MCF 10A (cell line): ENCODE results near the gene GALNT10. TPM values are rescaled to one million over a fixed set of nuclear protein-coding genes. Genes with fewer than 3 reads are reported as not detected.
A peak's percentile ranks its signal among the peaks of the same experiment; 100 is the strongest.

Source experiments
- BruUV-seq: library from RNA; stranded (reverse); fragments of 400-500 nt; replicated peaks from 2 replicates; lab custom pipeline; 2021; lab: Mats Ljungman, UMichigan
- CTCF ChIA-PET: fragments of 300-600 bp; sonication (Branson Sonifier 250); formaldehyde crosslinking; extraction: SDS; loops from one replicate; lab custom pipeline; 2021; ENCODE audit warnings: antibody characterized with exemption, inconsistent platforms; lab: Yijun Ruan, JAX
- POLR2A ChIA-PET: fragments of 300-600, 350-650 bp; sonication (Branson Sonifier 250); formaldehyde crosslinking; extraction: SDS; loops from one replicate; lab custom pipeline; 2020; ENCODE audit warnings: antibody characterized with exemption, inconsistent platforms; lab: Yijun Ruan, JAX
- DNase-seq: peaks from one replicate; pipeline ENCODE4 v3.0.0-alpha.2; 2018; ENCODE audit not compliant: unreplicated experiment
- H3K27ac Mint-ChIP-seq: one replicate; pipeline ENCODE4 v1.8.0; 2022; ENCODE audit warnings: mild to moderate bottlenecking, low read depth, mixed read lengths; ENCODE audit not compliant: unreplicated experiment
- H3K27me3 Mint-ChIP-seq: one replicate; pipeline ENCODE4 v1.8.0; 2022; ENCODE audit warnings: mixed read lengths; ENCODE audit not compliant: insufficient read depth, unreplicated experiment
- H3K36me3 Mint-ChIP-seq: one replicate; pipeline ENCODE4 v1.8.0; 2022; ENCODE audit warnings: mild to moderate bottlenecking, moderate library complexity, mixed read lengths; ENCODE audit not compliant: insufficient read depth, unreplicated experiment
- H3K4me1 Mint-ChIP-seq: one replicate; pipeline ENCODE4 v1.8.0; 2022; ENCODE audit warnings: mixed read lengths; ENCODE audit not compliant: insufficient read depth, unreplicated experiment
- H3K4me3 Mint-ChIP-seq: one replicate; pipeline ENCODE4 v1.8.0; 2022; ENCODE audit warnings: mild to moderate bottlenecking, moderate library complexity, mixed read lengths; ENCODE audit not compliant: unreplicated experiment
- H3K9me3 Mint-ChIP-seq: one replicate; pipeline ENCODE4 v1.8.0; 2022; ENCODE audit warnings: mixed read lengths; ENCODE audit not compliant: unreplicated experiment
- intact Hi-C: fragments of 100-400 bp; cut with micrococcal nuclease; formaldehyde crosslinking; loops from 2 replicates; pipeline ENCODE4 v1.14.1; 2022
- total RNA-seq: library from RNA; stranded (reverse); gene quantifications from 2 replicates; pipeline ENCODE4 v1.2.3, GENCODE V29; 2022
- TF ChIP-seq, protein P1 (sequence below): fragments of 200-600 bp; IDR thresholded peaks from one replicate; pipeline ENCODE4 v1.8.0; 2022; ENCODE audit warnings: antibody characterized with exemption, mild to moderate bottlenecking; ENCODE audit not compliant: unreplicated experiment

Gene GALNT10
- total RNA-seq, 1 experiment from 2014 or later = 57.4 TPM

DNA sequence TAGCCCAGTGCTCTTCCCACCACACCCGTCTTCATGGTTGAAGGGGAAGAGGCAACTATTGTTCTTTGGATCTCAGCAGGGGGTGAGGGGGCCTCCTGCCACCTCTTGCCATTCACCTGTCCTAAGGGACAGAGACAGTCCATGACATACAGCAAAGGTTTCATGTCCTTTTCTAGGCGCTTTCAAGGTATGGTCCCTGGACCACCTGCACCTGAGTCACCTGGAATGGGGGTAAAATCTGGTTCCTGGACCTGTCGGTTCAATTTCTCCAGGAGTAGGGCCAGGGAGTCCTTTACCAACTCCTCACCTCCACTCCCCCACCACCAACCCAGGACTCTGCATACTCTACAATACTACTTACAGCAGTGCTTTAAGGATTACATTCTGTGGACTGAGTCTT is 221.8 kb downstream of the GALNT10 start:
- peaks cover 11% of the 10 kb centered on the region for H3K36me3 Mint-ChIP-seq
- BruUV-seq = no TSS peak
- H3K9me3 Mint-ChIP-seq = no peaks in the 10 kb centered on the region
- CTCF ChIA-PET = interaction anchor here (0.6 to 1.9 kb wide), 5 partner anchors 8 to 340 kb away, joined by 3 to 7 read pairs (median 4); no protein-coding TSS in a partner anchor
- no peaks in the 10 kb centered on the region for H3K4me1 Mint-ChIP-seq
- no peak overlapping the region for H3K4me3 Mint-ChIP-seq
- POLR2A ChIA-PET = no interaction called here
- DNase-seq = no peak
- intact Hi-C loops = no loop called here
- H3K27ac Mint-ChIP-seq = no peak overlapping the region
- TF ChIP-seq, protein P1, sequence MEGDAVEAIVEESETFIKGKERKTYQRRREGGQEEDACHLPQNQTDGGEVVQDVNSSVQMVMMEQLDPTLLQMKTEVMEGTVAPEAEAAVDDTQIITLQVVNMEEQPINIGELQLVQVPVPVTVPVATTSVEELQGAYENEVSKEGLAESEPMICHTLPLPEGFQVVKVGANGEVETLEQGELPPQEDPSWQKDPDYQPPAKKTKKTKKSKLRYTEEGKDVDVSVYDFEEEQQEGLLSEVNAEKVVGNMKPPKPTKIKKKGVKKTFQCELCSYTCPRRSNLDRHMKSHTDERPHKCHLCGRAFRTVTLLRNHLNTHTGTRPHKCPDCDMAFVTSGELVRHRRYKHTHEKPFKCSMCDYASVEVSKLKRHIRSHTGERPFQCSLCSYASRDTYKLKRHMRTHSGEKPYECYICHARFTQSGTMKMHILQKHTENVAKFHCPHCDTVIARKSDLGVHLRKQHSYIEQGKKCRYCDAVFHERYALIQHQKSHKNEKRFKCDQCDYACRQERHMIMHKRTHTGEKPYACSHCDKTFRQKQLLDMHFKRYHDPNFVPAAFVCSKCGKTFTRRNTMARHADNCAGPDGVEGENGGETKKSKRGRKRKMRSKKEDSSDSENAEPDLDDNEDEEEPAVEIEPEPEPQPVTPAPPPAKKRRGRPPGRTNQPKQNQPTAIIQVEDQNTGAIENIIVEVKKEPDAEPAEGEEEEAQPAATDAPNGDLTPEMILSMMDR = no peak
- H3K27me3 Mint-ChIP-seq = no peaks in the 10 kb centered on the region

GRCh38 chr5:154412925-154413324 is 222.4 kb downstream of the GALNT10 start:
- no peaks in the 10 kb centered on the region for H3K9me3 Mint-ChIP-seq
- no peak overlapping the region for H3K4me3 Mint-ChIP-seq
- H3K27ac Mint-ChIP-seq = no peak overlapping the region
- TF ChIP-seq, protein P1 = no peak
- H3K36me3 Mint-ChIP-seq = peaks cover 11% of the 10 kb centered on the region
- CTCF ChIA-PET = interaction anchor here (0.7 to 1.9 kb wide), 2 partner anchors 8 to 340 kb away, joined by 4 to 7 read pairs; no protein-coding TSS in a partner anchor
- no peaks in the 10 kb centered on the region for H3K27me3 Mint-ChIP-seq
- intact Hi-C loops = no loop called here
- POLR2A ChIA-PET = no interaction called here
- BruUV-seq = no TSS peak
- H3K4me1 Mint-ChIP-seq = no peaks in the 10 kb centered on the region
- DNase-seq = no peak

DNA sequence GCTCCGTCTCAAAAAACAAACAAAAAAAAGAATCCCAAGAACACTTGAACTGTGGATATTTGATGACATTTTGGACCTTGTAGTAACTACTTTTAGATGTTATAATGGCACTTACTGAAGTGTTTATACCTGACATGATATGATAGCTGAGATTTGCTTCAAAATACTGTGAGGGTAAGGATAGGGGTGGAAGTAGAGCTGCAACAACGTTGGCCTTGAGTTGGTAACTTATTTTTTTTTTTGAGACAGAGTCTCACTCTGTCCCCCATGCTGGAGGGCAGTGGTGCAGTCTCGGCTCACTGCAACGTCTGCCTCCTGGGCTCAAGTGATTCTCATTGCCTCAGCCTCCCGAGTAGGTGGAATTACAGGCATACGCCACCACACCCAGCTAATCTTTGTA is 224.6 kb downstream of the GALNT10 start:
- TF ChIP-seq, protein P1 = no peak
- intact Hi-C loops = no loop called here
- CTCF ChIA-PET = interaction anchor here (0.6 to 4.4 kb wide), 5 partner anchors 8 to 918 kb away, joined by 3 to 36 read pairs (median 4); no protein-coding TSS in a partner anchor
- H3K27ac Mint-ChIP-seq = no peak overlapping the region
- no TSS peak for BruUV-seq
- no peaks in the 10 kb centered on the region for H3K9me3 Mint-ChIP-seq
- H3K4me3 Mint-ChIP-seq = no peak overlapping the region
- H3K27me3 Mint-ChIP-seq = no peaks in the 10 kb centered on the region
- no peak for DNase-seq
- POLR2A ChIA-PET = interaction anchor here (1.0 to 1.5 kb wide), 3 partner anchors 31 to 236 kb away, joined by 3 to 4 read pairs (median 3); partner anchors contain the start of gene SAP30L
- no peaks in the 10 kb centered on the region for H3K4me1 Mint-ChIP-seq
- peaks cover 16% of the 10 kb centered on the region for H3K36me3 Mint-ChIP-seq

GRCh38 chr5:154418344-154418820 is 227.8 kb downstream of the GALNT10 start:
- TSS peak; percentile 26 for BruUV-seq

More at GRCh38 chr5:154418344-154418820, 227.8 kb downstream of the GALNT10 start:
- CTCF ChIA-PET = interaction anchor here (0.7 to 4.4 kb wide), 4 partner anchors 11 to 345 kb away, joined by 3 to 36 read pairs (median 6); no protein-coding TSS in a partner anchor
- intact Hi-C loops = no loop called here
- no peaks in the 10 kb centered on the region for H3K27me3 Mint-ChIP-seq
- TF ChIP-seq, protein P1 = no peak
- no peak overlapping the region for H3K27ac Mint-ChIP-seq
- no peak overlapping the region for H3K4me3 Mint-ChIP-seq
- H3K4me1 Mint-ChIP-seq = no peaks in the 10 kb centered on the region
- peaks cover 14% of the 10 kb centered on the region for H3K9me3 Mint-ChIP-seq
- no peak for DNase-seq
- H3K36me3 Mint-ChIP-seq = peaks cover 20% of the 10 kb centered on the region
- POLR2A ChIA-PET = interaction anchor here (0.6 kb wide), 1 partner anchor 39 kb away, joined by 4 read pairs; no protein-coding TSS in a partner anchor
